Thoracic aorta (tissue), 2 donors: ENCODE results near the gene TMCC1. TPM values are rescaled to one million over a fixed set of nuclear protein-coding genes. Genes with fewer than 3 reads are reported as not detected.

Source experiments
- ATAC-seq: fragments of 150-250 bp; one replicate; pipeline ENCODE4 v1.8.0; 2017; ENCODE audit warnings: low read depth; ENCODE audit not compliant: insufficient number of reproducible peaks, low FRiP score
- DNase-seq: peaks from one replicate; pipeline ENCODE4 v3.0.0-alpha.2; 2020; ENCODE audit warnings: low spot score
- H3K27ac ChIP-seq, 2 donors: fragments of 200-600 bp; sonication (generic); 1 replicate in 1 of 2; 2 replicates in 1 of 2; pipeline ENCODE4 v1.5.1; 2016; ENCODE audit warnings: mild to moderate bottlenecking in 2 of 2, moderate library complexity in 2 of 2
- H3K27me3 ChIP-seq: fragments of 200-600 bp; sonication (generic); replicated peaks from 2 replicates; pipeline ENCODE4 v1.6.0; 2016; ENCODE audit warnings: mild to moderate bottlenecking; ENCODE audit not compliant: insufficient read depth
- H3K36me3 ChIP-seq: fragments of 200-600 bp; sonication (generic); one replicate; pipeline ENCODE4 v1.5.1; 2016
- H3K4me1 ChIP-seq, 2 donors: fragments of 200-600 bp; sonication (generic); 1 replicate in 1 of 2; 2 replicates in 1 of 2; pipeline versions ENCODE4 v1.5.1 to v1.6.0; 2016; ENCODE audit warnings: low read depth in 2 of 2, mild to moderate bottlenecking in 1 of 2; ENCODE audit not compliant: control insufficient read depth in 1 of 2
- H3K4me3 ChIP-seq: fragments of 200-600 bp; sonication (generic); 2 replicates; pipeline ENCODE4 v1.5.1; 2016; ENCODE audit warnings: mild to moderate bottlenecking
- H3K9me3 ChIP-seq: fragments of 200-600 bp; sonication (generic); 2 replicates; pipeline ENCODE4 v1.5.1; 2016
- total RNA-seq, 2 donors: library from RNA; depleted of rRNA; stranded (reverse); fragments of >200 nt; gene quantifications; one replicate each; pipeline versions ENCODE4 v1.1.0 to v1.2.3, GENCODE V29; 2016
- TF ChIP-seq, protein P1 (sequence below): fragments of 200-600 bp; sonication (generic); IDR thresholded peaks from one replicate; pipeline ENCODE4 v1.5.1; 2019; ENCODE audit warnings: antibody characterized with exemption

Gene TMCC1
- total RNA-seq, 2 donors from 2014 or later: 16.9 to 17.7 TPM

DNA sequence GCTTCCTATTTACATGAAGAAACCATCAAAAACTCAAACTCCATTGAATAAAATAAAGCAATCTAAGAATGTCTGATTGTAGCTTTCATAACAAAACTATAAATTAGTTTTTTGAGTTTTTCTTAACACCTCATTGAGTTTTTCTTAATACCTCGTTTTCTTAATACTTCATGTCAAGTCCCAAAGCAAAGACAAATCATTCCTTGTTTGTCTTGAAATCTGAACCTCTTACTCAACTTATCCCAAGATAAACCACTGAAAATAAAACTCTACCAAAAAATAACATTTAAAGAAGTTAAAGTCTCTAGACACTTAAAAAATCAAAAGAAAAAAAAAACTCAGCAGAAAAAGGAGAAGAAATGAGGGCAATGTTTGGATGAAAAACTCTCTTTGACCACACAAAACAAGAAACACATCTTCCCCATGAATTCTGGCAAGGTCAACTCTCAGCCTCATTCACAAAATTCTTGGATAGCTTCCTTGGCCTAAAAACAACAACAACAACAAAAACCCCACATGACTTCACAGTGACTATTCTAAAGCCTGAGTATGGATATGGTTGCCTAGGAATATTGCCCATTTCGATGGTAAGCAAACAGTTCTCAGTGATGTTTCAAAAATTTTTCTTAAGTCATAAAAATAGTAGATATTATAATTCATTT lies 38.2 kb downstream of the TMCC1 start:
- Histone ChIP-seq H3K36me3 (no peaks in the 10 kb centered on the region), H3K27me3 (no peaks in the 10 kb centered on the region), H3K27ac (peak overlapping the region; percentile 0 to 68), H3K4me3 (peak overlapping the region; percentile 24), H3K4me1 (peaks cover 16 to 31% of the 10 kb centered on the region in 2 donors), H3K9me3 (no peaks in the 10 kb centered on the region)
- TF ChIP-seq, protein P1, sequence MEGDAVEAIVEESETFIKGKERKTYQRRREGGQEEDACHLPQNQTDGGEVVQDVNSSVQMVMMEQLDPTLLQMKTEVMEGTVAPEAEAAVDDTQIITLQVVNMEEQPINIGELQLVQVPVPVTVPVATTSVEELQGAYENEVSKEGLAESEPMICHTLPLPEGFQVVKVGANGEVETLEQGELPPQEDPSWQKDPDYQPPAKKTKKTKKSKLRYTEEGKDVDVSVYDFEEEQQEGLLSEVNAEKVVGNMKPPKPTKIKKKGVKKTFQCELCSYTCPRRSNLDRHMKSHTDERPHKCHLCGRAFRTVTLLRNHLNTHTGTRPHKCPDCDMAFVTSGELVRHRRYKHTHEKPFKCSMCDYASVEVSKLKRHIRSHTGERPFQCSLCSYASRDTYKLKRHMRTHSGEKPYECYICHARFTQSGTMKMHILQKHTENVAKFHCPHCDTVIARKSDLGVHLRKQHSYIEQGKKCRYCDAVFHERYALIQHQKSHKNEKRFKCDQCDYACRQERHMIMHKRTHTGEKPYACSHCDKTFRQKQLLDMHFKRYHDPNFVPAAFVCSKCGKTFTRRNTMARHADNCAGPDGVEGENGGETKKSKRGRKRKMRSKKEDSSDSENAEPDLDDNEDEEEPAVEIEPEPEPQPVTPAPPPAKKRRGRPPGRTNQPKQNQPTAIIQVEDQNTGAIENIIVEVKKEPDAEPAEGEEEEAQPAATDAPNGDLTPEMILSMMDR: no peak
- ATAC-seq (no peak), DNase-seq (no peak)

DNA sequence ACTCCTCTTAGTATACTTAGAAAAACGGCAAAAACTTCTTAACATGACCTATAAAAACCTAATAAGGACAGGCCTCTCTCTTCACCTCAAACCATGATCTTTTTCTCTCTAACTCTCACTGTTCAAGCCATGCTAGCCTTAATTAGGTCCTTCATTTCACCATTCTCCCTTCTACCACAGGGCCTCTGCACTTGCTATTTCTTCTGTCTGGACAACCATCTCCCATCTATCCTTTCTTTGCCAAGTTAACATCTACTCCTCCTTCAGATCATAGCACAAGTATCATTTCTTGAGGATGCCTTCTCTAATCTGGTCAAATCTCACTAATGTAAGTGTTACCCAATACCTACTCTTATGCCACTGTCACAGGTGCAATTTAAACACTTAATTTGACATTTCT lies 39.1 kb downstream of the TMCC1 start:
- Histone ChIP-seq H3K4me3 (no peak overlapping the region), H3K9me3 (no peaks in the 10 kb centered on the region), H3K27me3 (no peaks in the 10 kb centered on the region), H3K36me3 (no peaks in the 10 kb centered on the region), H3K27ac (no peak overlapping the region), H3K4me1 (peaks cover 16 to 31% of the 10 kb centered on the region in 2 donors)
- DNase-seq (no peak), ATAC-seq (no peak)
- TF ChIP-seq, protein P1: no peak

DNA sequence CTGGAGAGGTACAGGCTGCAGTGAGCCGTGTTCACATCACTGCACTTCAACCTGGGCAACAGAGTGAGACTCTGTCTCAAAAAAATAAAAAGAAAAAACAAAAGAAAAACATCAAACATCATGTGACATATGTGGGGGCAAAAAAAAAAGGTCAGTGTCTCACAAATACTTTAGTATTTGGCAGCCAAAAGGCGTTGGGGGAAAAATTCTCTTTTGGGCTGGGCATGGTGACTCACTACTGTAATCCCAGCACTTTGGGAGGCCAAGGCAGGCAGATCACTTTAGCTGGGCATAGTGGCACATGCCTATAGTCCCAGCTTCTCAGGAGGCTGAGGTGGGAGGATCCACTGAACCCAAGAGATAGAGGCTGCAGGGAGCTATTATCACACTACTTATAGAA lies 47.6 kb downstream of the TMCC1 start:
- TF ChIP-seq, protein P1: no peak
- no peak overlapping the region for H3K27ac ChIP-seq
- H3K27me3 ChIP-seq: no peaks in the 10 kb centered on the region
- no peaks in the 10 kb centered on the region for H3K36me3 ChIP-seq
- no peak for DNase-seq
- peaks cover 5% of the 10 kb centered on the region for H3K9me3 ChIP-seq
- no peak for ATAC-seq
- H3K4me1 ChIP-seq: peaks cover 6 to 15% of the 10 kb centered on the region in 2 donors
- no peak overlapping the region for H3K4me3 ChIP-seq

DNA sequence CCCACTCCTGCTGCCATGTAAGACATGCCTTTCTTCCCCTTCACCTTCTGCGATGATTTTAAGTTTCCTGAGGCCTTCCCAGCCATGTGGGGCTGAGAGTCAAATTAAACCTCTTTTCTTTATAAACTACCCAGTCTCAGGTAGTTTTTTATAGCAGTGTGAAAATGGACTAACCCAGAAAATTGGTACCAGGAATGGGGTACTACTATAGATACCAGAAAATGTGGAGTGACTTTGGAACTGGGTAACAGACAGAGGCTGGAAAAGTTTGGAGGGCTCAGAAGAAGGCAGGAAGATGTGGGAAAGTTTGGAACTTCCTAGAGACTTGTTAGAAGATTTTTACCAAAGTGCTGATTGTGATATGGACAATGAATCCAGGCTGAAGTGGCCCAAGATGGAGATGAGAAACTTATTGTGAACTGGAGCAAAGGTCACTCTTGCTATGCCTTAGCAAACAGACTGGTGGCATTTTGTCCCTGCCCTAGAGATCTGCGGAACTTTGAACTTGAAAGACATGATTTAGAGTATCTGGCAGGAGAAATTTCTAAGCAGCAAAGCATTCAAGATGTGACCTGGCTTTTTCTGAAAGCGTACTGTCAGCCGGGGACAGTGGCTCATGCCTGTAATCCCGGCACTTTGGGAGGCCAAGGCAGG lies 52.7 kb downstream of the TMCC1 start:
- Histone ChIP-seq H3K27me3 (no peaks in the 10 kb centered on the region), H3K4me1 (peaks cover 6 to 25% of the 10 kb centered on the region in 2 donors), H3K9me3 (peaks cover 5% of the 10 kb centered on the region), H3K4me3 (no peak overlapping the region), H3K27ac (no peak overlapping the region), H3K36me3 (no peaks in the 10 kb centered on the region)
- TF ChIP-seq, protein P1: no peak
- ATAC-seq (no peak), DNase-seq (no peak)

DNA sequence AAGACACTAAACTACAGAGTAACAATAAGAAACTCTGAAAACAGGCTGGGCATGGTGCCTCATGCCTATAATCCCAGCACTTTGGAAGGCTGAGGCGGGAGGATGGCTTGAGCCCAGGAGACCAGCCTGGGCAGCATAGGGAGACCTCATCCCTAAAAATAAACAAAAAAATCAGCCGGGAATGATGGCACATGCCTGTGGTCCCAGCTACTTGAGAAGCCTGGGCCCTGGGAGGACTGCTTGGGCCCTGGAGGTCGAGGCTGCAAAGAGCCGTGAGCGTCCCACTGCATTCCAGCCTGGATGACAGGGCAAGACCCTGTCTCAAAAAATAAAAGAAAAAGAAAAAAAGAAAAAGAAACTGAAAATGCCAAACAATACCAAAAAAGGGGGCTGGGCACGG lies 55.4 kb downstream of the TMCC1 start:
- Histone ChIP-seq H3K9me3 (peaks cover 4% of the 10 kb centered on the region), H3K4me3 (no peak overlapping the region), H3K36me3 (no peaks in the 10 kb centered on the region), H3K4me1 (peaks cover 0 to 22% of the 10 kb centered on the region in 2 donors), H3K27ac (no peak overlapping the region), H3K27me3 (no peaks in the 10 kb centered on the region)
- TF ChIP-seq, protein P1: no peak
- ATAC-seq: no peak
- DNase-seq: no peak
